Measurements from ENCODE around the gene FXYD2.

- no peak for TF ChIP-seq CTCF (conservative IDR thresholded peaks at IDR 0.05)
- TF ChIP-seq ZFX (IDR thresholded peaks at IDR 0.05) = no peak
These were observed 49.2 kb upstream of the FXYD2 start for GRCh38 chr11:117873828-117874125.
